SK-N-SH (cell line): ENCODE measurements around the gene NTNG1. TPM values are rescaled to one million over a fixed set of nuclear protein-coding genes. Genes with fewer than 3 reads are reported as not detected.

Experiments used
- CTCF ChIA-PET: fragments of 300-600, 350-600 bp; formaldehyde crosslinking; extraction: SDS; loops from one replicate; lab custom pipeline; 2021; lab: Yijun Ruan, JAX
- POLR2A ChIA-PET: fragments of 350-600 bp; sonication (Branson Sonifier 250); formaldehyde crosslinking; extraction: SDS; loops from one replicate; lab custom pipeline; 2020; ENCODE audit warnings: antibody characterized with exemption, inconsistent platforms; lab: Yijun Ruan, JAX
- DNase-seq: peaks from one replicate; pipeline ENCODE4 v3.0.0; 2012
- H2AFZ ChIP-seq: fragments of 200-600 bp; sonication (generic); 2 replicates; pipeline ENCODE4 v1.8.1; 2016; ENCODE audit warnings: antibody characterized with exemption, mild to moderate bottlenecking, low read depth
- H3F3A ChIP-seq: fragments of 200-600 bp; sonication (generic); replicated peaks from 2 replicates; pipeline ENCODE3; 2016; ENCODE audit warnings: antibody characterized with exemption, mild to moderate bottlenecking; ENCODE audit not compliant: insufficient read depth
- H3K27ac ChIP-seq, 2 experiments: fragments of 200-500 bp in 1 of 2; fragments of 200-600 bp in 1 of 2; sonication (Bioruptor generic) in 1 of 2; sonication (generic), shearing (Covaris generic) in 1 of 2; 2 replicates each; pipeline versions ENCODE4 v1.5.1 to v1.6.1; 2014 to 2016; ENCODE audit warnings: low read depth in 2 of 2, inconsistent platforms in 1 of 2, low read length in 1 of 2, mild to moderate bottlenecking in 1 of 2, mixed read lengths in 1 of 2
- H3K27me3 ChIP-seq: fragments of 200-600 bp; sonication (generic), shearing (Covaris generic); 2 replicates; pipeline ENCODE4 v1.6.1; 2016; ENCODE audit warnings: mixed run types; ENCODE audit not compliant: insufficient read depth
- H3K36me3 ChIP-seq, 2 experiments: fragments of 200-500 bp in 1 of 2; fragments of 200-600 bp in 1 of 2; sonication (Bioruptor generic) in 1 of 2; sonication (generic) in 1 of 2; replicated peaks in 1 of 2; 2 replicates each; pipeline versions ENCODE3 to v1.5.1; 2014 to 2016; ENCODE audit warnings: low read length in 1 of 2, mild to moderate bottlenecking in 1 of 2; ENCODE audit not compliant: insufficient read depth in 2 of 2, control insufficient read depth in 1 of 2
- H3K4me1 ChIP-seq, 2 experiments: fragments of 200-500 bp in 1 of 2; fragments of 200-600 bp in 1 of 2; sonication (Bioruptor generic) in 1 of 2; sonication (generic), shearing (Covaris generic) in 1 of 2; 2 replicates each; pipeline versions ENCODE4 v1.5.1 to v1.6.1; 2014 to 2016; ENCODE audit warnings: low read depth in 1 of 2, low read length in 1 of 2, mixed run types in 1 of 2; ENCODE audit not compliant: insufficient read depth in 2 of 2, control insufficient read depth in 1 of 2
- H3K4me2 ChIP-seq: fragments of 200-600 bp; sonication (generic), shearing (Covaris generic); 2 replicates; pipeline ENCODE4 v1.6.1; 2017; ENCODE audit warnings: mixed run types
- H3K4me3 ChIP-seq, 2 experiments: fragments of 200-500 bp in 1 of 2; fragments of 200-600 bp in 1 of 2; sonication (Bioruptor generic) in 1 of 2; sonication (generic), shearing (Covaris generic) in 1 of 2; 2 replicates each; pipeline versions ENCODE4 v1.5.1 to v1.8.1; 2014 to 2016; ENCODE audit warnings: low read depth in 2 of 2, inconsistent platforms in 1 of 2, low read length in 1 of 2, mild to moderate bottlenecking in 1 of 2, mixed read lengths in 1 of 2, moderate library complexity in 1 of 2
- H3K79me2 ChIP-seq: fragments of 200-600 bp; sonication (generic); 2 replicates; pipeline ENCODE4 v1.8.1; 2017; ENCODE audit warnings: mild to moderate bottlenecking; ENCODE audit not compliant: insufficient read depth
- H3K9ac ChIP-seq: fragments of 200-600 bp; sonication (generic); 2 replicates; pipeline ENCODE4 v1.6.1; 2017; ENCODE audit warnings: mixed run types
- H3K9me2 ChIP-seq: fragments of 200-600 bp; sonication (generic); 2 replicates; pipeline ENCODE4 v1.6.1; 2017; ENCODE audit warnings: mixed run types
- H3K9me3 ChIP-seq: fragments of 200-600 bp; sonication (generic); 2 replicates; pipeline ENCODE4 v1.6.1; 2017; ENCODE audit warnings: mixed run types, mild to moderate bottlenecking, moderate library complexity
- H4K20me1 ChIP-seq: fragments of 200-600 bp; sonication (generic); 2 replicates; pipeline ENCODE4 v1.6.1; 2017; ENCODE audit warnings: mild to moderate bottlenecking, mixed run types; ENCODE audit not compliant: insufficient read depth
- CHD2 ChIP-seq: fragments of 150-350 bp; IDR thresholded peaks from 2 replicates; pipeline ENCODE4 v1.6.1; 2018; ENCODE audit warnings: low read length; ENCODE audit not compliant: partially characterized antibody
- EZH2phosphoT487 ChIP-seq: fragments of 200-600 bp; sonication (generic); IDR thresholded peaks from 2 replicates; pipeline ENCODE4 v1.6.1; 2017; ENCODE audit warnings: low read depth, mixed run types, mild to moderate bottlenecking, antibody characterized with exemption, moderate library complexity, borderline replicate concordance
- FOSL2 ChIP-seq: IDR thresholded peaks from 2 replicates; pipeline ENCODE4 v1.4.0; 2012; ENCODE audit warnings: low read depth, mild to moderate bottlenecking, moderate library complexity, borderline replicate concordance
- FOXM1 ChIP-seq: IDR thresholded peaks from 2 replicates; pipeline ENCODE4 v1.4.0; 2012; ENCODE audit warnings: low read depth, mild to moderate bottlenecking
- GABPA ChIP-seq: IDR thresholded peaks from 2 replicates; pipeline ENCODE4 v1.4.0; 2012; ENCODE audit warnings: low read depth, mild to moderate bottlenecking
- GATA2 ChIP-seq: sonication (generic); formaldehyde crosslinking; IDR thresholded peaks from 2 replicates; pipeline ENCODE4 v1.5.0; 2020; ENCODE audit warnings: mild to moderate bottlenecking, missing genetic modification reagents
- MEF2A ChIP-seq: IDR thresholded peaks from 2 replicates; pipeline ENCODE4 v1.4.0; 2012; ENCODE audit warnings: low read depth, borderline replicate concordance
- POLR2AphosphoS5 ChIP-seq: IDR thresholded peaks from 2 replicates; pipeline ENCODE4 v1.6.1; 2012; ENCODE audit warnings: low read depth, low read length
- RCOR1 ChIP-seq: fragments of 150-350 bp; IDR thresholded peaks from 2 replicates; pipeline ENCODE4 v1.6.1; 2017; ENCODE audit warnings: antibody characterized with exemption, low read length
- RFX5 ChIP-seq: IDR thresholded peaks from 2 replicates; pipeline ENCODE4 v1.6.1; 2012; ENCODE audit warnings: mild to moderate bottlenecking, improper control_type of control experiment, low read length
- RXRA ChIP-seq: IDR thresholded peaks from 2 replicates; pipeline ENCODE4 v1.4.0; 2012; ENCODE audit warnings: low read depth, mild to moderate bottlenecking, borderline replicate concordance
- SIN3A ChIP-seq: IDR thresholded peaks from 2 replicates; pipeline ENCODE4 v1.6.1; 2012; ENCODE audit warnings: low read depth, mild to moderate bottlenecking, low read length, moderate library complexity, borderline replicate concordance
- SMC3 ChIP-seq: IDR thresholded peaks from 2 replicates; pipeline ENCODE4 v1.6.1; 2012; ENCODE audit warnings: low read depth, low read length, improper control_type of control experiment
- TAF1 ChIP-seq: IDR thresholded peaks from 2 replicates; pipeline ENCODE4 v1.6.1; 2012; ENCODE audit warnings: low read depth, mild to moderate bottlenecking, low read length, moderate library complexity, borderline replicate concordance
- TCF12 ChIP-seq: IDR thresholded peaks from 2 replicates; pipeline ENCODE4 v1.4.0; 2012
- YY1 ChIP-seq: IDR thresholded peaks from 2 replicates; pipeline ENCODE4 v1.4.0; 2012; ENCODE audit warnings: low read depth, mild to moderate bottlenecking
- WGBS: methylation state at CpG from one replicate; pipeline ENCODE4 v1.1.6; 2017; ENCODE audit warnings: low lambda C conversion rate; 5-methylcytosine and 5-hydroxymethylcytosine counted together
- polyA plus RNA-seq, 3 experiments: library from polyadenylated mRNA; depleted of rRNA; stranded (reverse); fragments of >200 nt; gene quantifications; 2 replicates each; pipeline ENCODE4 v1.2.3, GENCODE V29; 2012
- TF ChIP-seq, protein P1 (sequence below): IDR thresholded peaks from 2 replicates; pipeline ENCODE4 v1.4.0; 2012; ENCODE audit warnings: low read depth
- TF ChIP-seq, protein P2 (sequence below): IDR thresholded peaks from 2 replicates; pipeline ENCODE4 v1.4.0; 2012; ENCODE audit warnings: low read depth, borderline replicate concordance
- TF ChIP-seq, protein P3 (sequence below): fragments of 150-350 bp; IDR thresholded peaks from 2 replicates; pipeline ENCODE4 v1.6.1; 2016; ENCODE audit warnings: mild to moderate bottlenecking, low read depth, low read length
- TF ChIP-seq, protein P4 (sequence below): IDR thresholded peaks from 2 replicates; pipeline ENCODE4 v1.4.0; 2012; ENCODE audit warnings: low read depth, borderline replicate concordance

NTNG1 gene
- polyA plus RNA-seq, 1 of the 3 experiments (the other 2 are of a cell fraction) = 0.03 TPM

DNA sequence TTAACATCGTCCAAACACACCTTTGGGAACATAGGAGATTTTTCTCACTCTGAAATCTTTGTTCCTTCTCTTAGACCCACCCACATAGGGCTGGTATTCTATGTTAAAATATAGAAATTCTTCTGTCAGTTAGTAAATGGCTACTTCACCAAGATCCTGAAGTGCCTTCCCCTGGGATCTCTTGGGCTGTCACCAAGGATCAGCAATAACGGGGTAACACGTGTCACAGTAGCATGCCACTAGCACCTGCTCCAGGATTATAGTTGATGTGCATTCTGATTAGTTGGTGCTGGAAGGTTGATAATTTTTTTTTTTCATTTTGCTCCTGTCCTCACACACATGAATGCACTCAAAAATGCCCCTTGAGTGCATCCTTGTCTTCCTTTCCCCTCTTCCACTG is 298.7 kb downstream of the NTNG1 start:
- 31% methylated on average over 3 of the region's 3 CpGs for WGBS
- Histone ChIP-seq H2AFZ (no peak overlapping the region), H3K27ac (no peak overlapping the region), H3K27me3 (no peaks in the 10 kb centered on the region), H3K4me3 (no peak overlapping the region), H3F3A (no peaks in the 10 kb centered on the region), H3K36me3 (no peaks in the 10 kb centered on the region), H3K9ac (no peak overlapping the region), H3K4me2 (no peak overlapping the region), H3K79me2 (no peaks in the 10 kb centered on the region), H3K4me1 (no peaks in the 10 kb centered on the region; a peak in 1 of 4 replicates), H3K9me3 (no peaks in the 10 kb centered on the region), H4K20me1 (no peaks in the 10 kb centered on the region), H3K9me2 (no peaks in the 10 kb centered on the region)
- ChIA-PET POLR2A (no interaction called here), CTCF (interaction anchor here (1.3 to 1.5 kb wide), 2 partner anchors 9 to 21 kb away, joined by 3 to 4 read pairs; no protein-coding TSS in a partner anchor)
- DNase-seq = no peak
- TF ChIP-seq RXRA (no peak), SMC3 (no peak), GATA2 (CRISPR knock-in tag) (no peak), EZH2phosphoT487 (no peak), RCOR1 (no peak), CHD2 (no peak), FOSL2 (no peak), YY1 (no peak), MEF2A (no peak)
- TF ChIP-seq, protein P1, sequence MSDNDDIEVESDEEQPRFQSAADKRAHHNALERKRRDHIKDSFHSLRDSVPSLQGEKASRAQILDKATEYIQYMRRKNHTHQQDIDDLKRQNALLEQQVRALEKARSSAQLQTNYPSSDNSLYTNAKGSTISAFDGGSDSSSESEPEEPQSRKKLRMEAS = no peak
- TF ChIP-seq, protein P2, sequence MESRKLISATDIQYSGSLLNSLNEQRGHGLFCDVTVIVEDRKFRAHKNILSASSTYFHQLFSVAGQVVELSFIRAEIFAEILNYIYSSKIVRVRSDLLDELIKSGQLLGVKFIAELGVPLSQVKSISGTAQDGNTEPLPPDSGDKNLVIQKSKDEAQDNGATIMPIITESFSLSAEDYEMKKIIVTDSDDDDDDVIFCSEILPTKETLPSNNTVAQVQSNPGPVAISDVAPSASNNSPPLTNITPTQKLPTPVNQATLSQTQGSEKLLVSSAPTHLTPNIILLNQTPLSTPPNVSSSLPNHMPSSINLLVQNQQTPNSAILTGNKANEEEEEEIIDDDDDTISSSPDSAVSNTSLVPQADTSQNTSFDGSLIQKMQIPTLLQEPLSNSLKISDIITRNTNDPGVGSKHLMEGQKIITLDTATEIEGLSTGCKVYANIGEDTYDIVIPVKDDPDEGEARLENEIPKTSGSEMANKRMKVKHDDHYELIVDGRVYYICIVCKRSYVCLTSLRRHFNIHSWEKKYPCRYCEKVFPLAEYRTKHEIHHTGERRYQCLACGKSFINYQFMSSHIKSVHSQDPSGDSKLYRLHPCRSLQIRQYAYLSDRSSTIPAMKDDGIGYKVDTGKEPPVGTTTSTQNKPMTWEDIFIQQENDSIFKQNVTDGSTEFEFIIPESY = no peak
- TF ChIP-seq, protein P3, sequence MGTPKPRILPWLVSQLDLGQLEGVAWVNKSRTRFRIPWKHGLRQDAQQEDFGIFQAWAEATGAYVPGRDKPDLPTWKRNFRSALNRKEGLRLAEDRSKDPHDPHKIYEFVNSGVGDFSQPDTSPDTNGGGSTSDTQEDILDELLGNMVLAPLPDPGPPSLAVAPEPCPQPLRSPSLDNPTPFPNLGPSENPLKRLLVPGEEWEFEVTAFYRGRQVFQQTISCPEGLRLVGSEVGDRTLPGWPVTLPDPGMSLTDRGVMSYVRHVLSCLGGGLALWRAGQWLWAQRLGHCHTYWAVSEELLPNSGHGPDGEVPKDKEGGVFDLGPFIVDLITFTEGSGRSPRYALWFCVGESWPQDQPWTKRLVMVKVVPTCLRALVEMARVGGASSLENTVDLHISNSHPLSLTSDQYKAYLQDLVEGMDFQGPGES = no peak
- TF ChIP-seq, protein P4, sequence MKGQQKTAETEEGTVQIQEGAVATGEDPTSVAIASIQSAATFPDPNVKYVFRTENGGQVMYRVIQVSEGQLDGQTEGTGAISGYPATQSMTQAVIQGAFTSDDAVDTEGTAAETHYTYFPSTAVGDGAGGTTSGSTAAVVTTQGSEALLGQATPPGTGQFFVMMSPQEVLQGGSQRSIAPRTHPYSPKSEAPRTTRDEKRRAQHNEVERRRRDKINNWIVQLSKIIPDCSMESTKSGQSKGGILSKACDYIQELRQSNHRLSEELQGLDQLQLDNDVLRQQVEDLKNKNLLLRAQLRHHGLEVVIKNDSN = no peak

DNA sequence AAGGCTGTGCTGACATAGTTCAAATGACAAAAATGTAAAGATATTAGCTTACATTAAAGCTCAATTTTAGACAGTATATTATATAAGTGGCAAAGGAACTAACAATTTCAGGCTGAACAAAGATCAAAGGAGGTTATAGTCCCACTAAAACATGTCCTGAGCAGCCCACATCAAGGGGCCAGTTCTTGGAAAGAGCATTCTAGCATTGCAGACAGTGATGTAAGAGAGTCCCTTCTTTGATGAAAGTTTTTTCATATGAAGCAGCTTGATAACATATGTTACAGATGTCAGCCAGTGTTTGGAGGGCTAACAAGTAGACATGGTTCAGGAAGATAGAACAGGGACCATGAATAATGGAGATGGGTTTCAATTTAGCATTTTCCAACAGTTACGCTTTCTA is 301.7 kb downstream of the NTNG1 start:
- Histone ChIP-seq H3K27ac (no peak overlapping the region), H3K36me3 (no peaks in the 10 kb centered on the region), H3K4me3 (no peak overlapping the region), H3K27me3 (no peaks in the 10 kb centered on the region), H3K9me2 (no peaks in the 10 kb centered on the region), H3F3A (no peaks in the 10 kb centered on the region), H3K79me2 (no peaks in the 10 kb centered on the region), H3K4me2 (no peak overlapping the region), H3K9ac (no peak overlapping the region), H3K4me1 (no peaks in the 10 kb centered on the region; a peak in 1 of 4 replicates), H2AFZ (no peak overlapping the region), H4K20me1 (no peaks in the 10 kb centered on the region), H3K9me3 (no peaks in the 10 kb centered on the region)
- TF ChIP-seq GABPA = no peak
- TF ChIP-seq POLR2AphosphoS5 = no peak
- TF ChIP-seq FOXM1 = no peak
- TF ChIP-seq TAF1 = no peak
- TF ChIP-seq, protein P4 = no peak
- no peak for TF ChIP-seq RFX5
- no peak for TF ChIP-seq CHD2
- TF ChIP-seq RCOR1 = no peak
- TF ChIP-seq TCF12 = no peak
- TF ChIP-seq SIN3A = no peak
- ChIA-PET CTCF (interaction anchor here (1.1 kb wide), 1 partner anchor 12 kb away, joined by 4 read pairs; no protein-coding TSS in a partner anchor), POLR2A (no interaction called here)
- no peak for DNase-seq
- WGBS = 79% methylated on average over 1 of the region's 1 CpG
